SK-N-MC (cell line): ENCODE results near the gene XCL1.

ENCODE experiments used
- DNase-seq: peaks from one replicate; pipeline ENCODE4 v3.0.0-alpha.2; 2011; ENCODE audit warnings: low read depth, low spot score
- H3K27ac ChIP-seq: fragments of 200-600 bp; sonication (generic); 2 replicates; pipeline ENCODE4 v1.5.1; 2016; ENCODE audit warnings: mixed run types
- H3K36me3 ChIP-seq: fragments of 200-600 bp; sonication (generic); 2 replicates; pipeline ENCODE4 v1.6.1; 2017; ENCODE audit warnings: antibody characterized with exemption, low read length, mixed read lengths; ENCODE audit not compliant: insufficient read depth
- H3K4me3 ChIP-seq: fragments of 200-600 bp; sonication (generic); 2 replicates; pipeline ENCODE4 v1.5.1; 2016
- H3K9ac ChIP-seq: fragments of 200-600 bp; sonication (generic); 2 replicates; pipeline ENCODE4 v1.8.0; 2017; ENCODE audit warnings: mixed run types, mixed read lengths; ENCODE audit not compliant: insufficient read length
- H3K9me3 ChIP-seq: fragments of 200-600 bp; sonication (generic); 2 replicates; pipeline ENCODE4 v1.6.1; 2017; ENCODE audit warnings: low read depth, mild to moderate bottlenecking, antibody characterized with exemption, low read length, moderate library complexity, mixed read lengths
- EZH2 ChIP-seq: fragments of 200-600 bp; sonication (generic); IDR thresholded peaks from one replicate; pipeline ENCODE4 v1.6.1; 2017; ENCODE audit warnings: antibody characterized with exemption
- FOXP2 ChIP-seq: optimal IDR thresholded peaks from 2 replicates; pipeline ENCODE3; 2011; ENCODE audit warnings: mild to moderate bottlenecking, moderate library complexity; ENCODE audit not compliant: insufficient read depth; ENCODE audit errors: extremely low read length, control extremely low read depth
- POLR2AphosphoS5 ChIP-seq: IDR thresholded peaks from 2 replicates; pipeline ENCODE4 v1.6.1; 2012; ENCODE audit warnings: mild to moderate bottlenecking, low read depth, low read length, borderline replicate concordance

XCL1 gene

DNA sequence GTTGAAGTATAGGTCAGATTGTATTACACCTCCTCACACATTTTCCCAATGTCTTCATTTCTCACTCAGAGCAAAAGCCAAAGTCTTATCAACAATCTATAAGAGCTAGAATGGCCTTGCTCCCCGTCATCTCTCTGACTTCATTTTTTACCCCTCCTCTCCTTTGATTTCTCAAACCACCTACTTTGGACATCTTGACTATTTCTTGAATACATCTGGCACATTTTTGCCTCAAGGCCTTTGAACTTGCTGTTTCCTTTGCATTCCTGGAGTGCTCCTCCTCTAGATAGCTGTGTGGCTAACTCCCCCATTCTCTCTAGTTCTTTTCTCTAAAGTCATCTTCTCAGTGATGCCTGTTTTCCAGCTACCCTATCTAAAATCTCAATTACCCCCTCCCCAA lies 25.4 kb upstream of the XCL1 start:
- DNase-seq, result no peak
- TF ChIP-seq FOXP2 (no peak), EZH2 (no peak), POLR2AphosphoS5 (no peak)
- Histone ChIP-seq H3K9me3 (no peaks in the 10 kb centered on the region), H3K4me3 (no peak overlapping the region), H3K27ac (no peak overlapping the region), H3K36me3 (no peaks in the 10 kb centered on the region), H3K9ac (no peak overlapping the region)

DNA sequence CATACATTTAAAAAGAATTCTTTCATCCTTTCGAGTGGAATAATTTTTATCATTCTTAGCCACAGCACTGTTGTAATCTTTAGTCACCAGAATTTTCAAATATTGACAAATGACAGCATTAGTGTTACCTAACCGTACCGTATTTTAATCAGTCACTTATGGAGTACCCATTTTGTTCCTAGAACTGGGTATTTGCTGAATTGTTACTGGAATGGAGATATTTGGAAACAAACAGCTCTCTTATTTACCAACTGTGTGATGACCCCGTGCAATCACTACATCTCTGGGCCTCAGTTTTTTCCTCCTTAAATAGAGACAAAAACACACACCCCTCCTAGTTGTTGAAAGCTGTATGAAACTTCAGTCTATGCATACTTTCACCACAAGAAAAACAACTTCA lies 24.7 kb upstream of the XCL1 start:
- Histone ChIP-seq H3K9me3 (no peaks in the 10 kb centered on the region), H3K4me3 (no peak overlapping the region)

DNA sequence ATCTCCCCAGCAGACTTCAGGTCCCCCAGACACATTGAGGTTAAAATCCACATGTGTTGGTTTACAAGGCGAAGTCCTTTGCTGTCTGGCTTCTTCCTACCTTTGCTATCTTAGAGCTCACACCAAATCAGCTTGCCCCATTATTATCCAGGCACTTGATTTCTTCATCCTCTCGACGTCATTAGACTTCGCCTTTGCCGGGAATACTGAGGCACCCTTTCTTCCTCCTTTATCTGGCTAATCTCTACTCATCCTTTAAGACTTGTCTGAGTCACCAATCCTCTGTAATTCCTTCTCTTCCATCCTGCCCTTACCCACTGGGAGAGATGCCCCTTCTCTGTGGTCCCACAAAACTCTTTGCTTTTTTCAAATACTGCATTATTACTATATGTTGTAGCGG lies 23.4 kb upstream of the XCL1 start:
- no peak for DNase-seq
- no peak overlapping the region for H3K27ac ChIP-seq
- no peaks in the 10 kb centered on the region for H3K36me3 ChIP-seq
- H3K9me3 ChIP-seq, result no peaks in the 10 kb centered on the region
- H3K9ac ChIP-seq, result no peak overlapping the region
- TF ChIP-seq FOXP2, result no peak
- no peak for TF ChIP-seq EZH2
- no peak for TF ChIP-seq POLR2AphosphoS5
- H3K4me3 ChIP-seq, result no peak overlapping the region

More for the DNA sequence above, 24.7 kb upstream of the XCL1 start:
- TF ChIP-seq EZH2 (no peak), FOXP2 (no peak), POLR2AphosphoS5 (no peak)
- Histone ChIP-seq H3K27ac (no peak overlapping the region), H3K9ac (no peak overlapping the region), H3K36me3 (no peaks in the 10 kb centered on the region)
- no peak for DNase-seq

DNA sequence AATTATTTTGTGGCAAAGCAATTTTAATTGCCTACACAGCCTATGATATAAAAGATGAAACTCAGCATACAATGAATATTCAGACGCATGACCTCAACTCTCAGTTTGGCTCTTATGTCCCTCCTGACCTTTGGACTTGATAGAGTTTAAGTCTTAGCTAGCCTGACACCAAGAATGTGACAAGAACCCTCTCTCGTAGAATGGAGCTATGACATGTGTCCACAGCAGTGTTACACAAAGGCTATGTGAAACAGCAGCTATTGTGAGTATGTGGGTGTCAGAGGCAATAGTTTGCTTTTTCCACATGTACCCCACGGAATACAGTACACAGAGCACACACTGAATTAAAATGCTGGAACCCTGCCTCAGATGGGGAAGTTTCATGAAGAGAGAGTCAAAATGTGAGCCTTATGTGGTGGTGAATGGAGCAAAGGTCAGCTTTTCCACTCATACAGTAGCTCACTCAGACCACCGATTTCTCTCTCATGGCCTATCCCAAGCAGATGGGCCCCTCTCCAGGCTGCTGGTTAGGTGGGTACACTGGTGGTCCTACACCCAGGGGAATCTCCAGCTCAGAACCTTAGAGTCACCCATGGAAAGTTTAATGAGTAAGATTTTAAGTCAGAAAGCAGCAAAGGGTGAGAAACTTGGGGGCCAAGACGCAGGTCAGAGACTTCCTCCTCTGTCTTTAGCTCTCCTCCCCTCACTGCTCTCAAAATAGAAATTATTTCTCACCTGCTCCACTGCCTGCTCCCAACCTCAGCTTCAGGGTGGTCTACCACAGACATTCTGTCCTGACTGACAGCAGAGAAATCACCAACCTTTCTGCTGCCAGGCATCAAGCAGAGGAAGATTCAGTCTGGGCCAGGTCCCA lies 22.5 kb upstream of the XCL1 start:
- no peak for DNase-seq
- H3K27ac ChIP-seq, result no peak overlapping the region

DNA sequence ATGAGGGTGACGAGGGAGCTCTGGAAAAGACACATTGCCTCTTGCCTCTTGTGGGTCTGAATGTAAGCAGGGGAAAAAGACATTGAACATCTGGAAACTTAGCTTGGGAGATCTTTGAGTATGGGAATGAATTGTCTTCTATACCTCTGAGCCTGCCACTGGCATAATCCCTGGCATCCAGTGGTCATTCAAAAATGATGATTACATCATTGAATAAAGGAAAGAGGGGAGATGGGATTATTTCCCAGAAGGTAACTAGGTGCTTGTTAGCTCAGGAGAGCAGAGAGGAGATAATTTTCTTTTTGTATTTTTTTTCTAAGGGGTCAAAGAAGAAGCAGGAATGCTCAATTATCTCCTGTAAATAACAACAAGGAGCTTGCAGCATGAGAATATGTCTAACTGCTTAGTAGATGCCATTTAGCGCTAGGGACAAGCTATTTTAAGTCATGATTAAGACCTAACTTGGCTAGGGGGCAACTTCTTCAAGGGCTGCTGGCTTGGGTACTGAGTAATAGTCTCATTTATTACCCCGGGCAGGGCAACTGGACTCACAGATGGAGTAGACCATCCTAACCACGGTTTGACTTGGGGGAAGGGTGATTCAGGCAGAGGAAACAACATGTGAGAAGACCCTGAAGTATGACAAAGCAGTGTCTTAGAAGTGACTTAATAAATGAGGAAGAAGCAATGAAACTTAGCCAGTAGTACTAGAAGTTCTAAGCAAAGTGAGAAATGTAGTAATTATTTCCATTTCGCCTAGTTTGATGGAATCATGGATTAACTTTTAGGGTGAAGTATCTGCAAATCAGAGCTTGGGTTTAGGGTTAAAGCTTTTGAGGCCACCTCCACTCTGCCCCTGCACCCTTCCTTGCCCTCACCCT lies 21.6 kb upstream of the XCL1 start:
- Histone ChIP-seq H3K9ac (no peak overlapping the region), H3K36me3 (no peaks in the 10 kb centered on the region), H3K4me3 (no peak overlapping the region), H3K27ac (no peak overlapping the region), H3K9me3 (no peaks in the 10 kb centered on the region)
- no peak for DNase-seq
- TF ChIP-seq POLR2AphosphoS5 (no peak), FOXP2 (no peak), EZH2 (no peak)

More for the DNA sequence above, 22.5 kb upstream of the XCL1 start:
- Histone ChIP-seq H3K9me3 (no peaks in the 10 kb centered on the region), H3K36me3 (no peaks in the 10 kb centered on the region), H3K4me3 (no peak overlapping the region), H3K9ac (no peak overlapping the region)
- TF ChIP-seq EZH2 (no peak), FOXP2 (no peak), POLR2AphosphoS5 (no peak)

DNA sequence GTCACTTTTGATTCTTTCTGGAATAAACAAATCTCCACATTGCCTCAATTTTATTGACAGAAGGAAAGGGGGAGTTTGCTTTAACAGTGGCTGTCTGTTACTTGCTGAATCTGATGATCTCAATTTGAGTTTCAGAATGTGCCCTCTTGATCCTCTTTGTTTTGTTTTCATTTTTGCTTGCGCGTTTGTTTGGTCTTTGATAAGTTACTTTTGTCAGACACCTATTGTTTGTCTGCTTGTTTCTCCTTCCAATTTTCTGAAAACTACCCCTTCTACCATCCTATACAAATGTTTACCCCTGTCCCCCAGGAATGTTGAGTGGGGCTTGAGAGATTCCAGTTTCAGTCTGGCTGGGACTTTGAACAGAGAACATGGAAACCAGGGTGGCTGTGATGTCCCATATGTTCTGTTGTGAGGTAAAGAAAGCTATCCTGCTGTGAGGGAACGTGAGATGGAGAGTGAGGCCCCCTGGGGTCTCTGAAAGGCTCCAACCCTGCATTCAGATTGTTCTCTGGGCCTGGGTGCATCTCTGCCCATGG lies 20.8 kb upstream of the XCL1 start:
- Histone ChIP-seq H3K9me3 (no peaks in the 10 kb centered on the region), H3K9ac (no peak overlapping the region), H3K4me3 (no peak overlapping the region), H3K36me3 (no peaks in the 10 kb centered on the region), H3K27ac (no peak overlapping the region)
- DNase-seq, result no peak
- TF ChIP-seq POLR2AphosphoS5 (no peak), EZH2 (no peak), FOXP2 (no peak)

DNA sequence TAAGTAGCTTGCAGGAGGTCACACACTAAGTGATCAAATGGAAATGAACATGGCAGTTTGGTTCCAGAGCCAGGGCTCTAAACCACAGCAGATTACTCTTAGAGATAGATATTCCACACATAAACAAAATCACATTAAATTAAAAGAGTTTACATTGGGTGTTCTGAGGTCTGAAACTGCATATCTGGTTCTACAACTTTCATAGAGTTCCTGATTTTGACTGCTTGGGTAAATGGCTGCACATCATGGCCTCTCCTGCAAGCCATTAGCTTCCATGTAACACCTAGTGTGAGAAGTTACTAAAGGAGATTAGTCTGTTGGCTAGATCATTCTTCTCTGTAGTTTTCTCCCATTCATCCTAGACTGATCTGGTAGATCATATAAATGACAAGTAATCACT lies 19.8 kb upstream of the XCL1 start:
- H3K9ac ChIP-seq, result no peak overlapping the region
- no peaks in the 10 kb centered on the region for H3K9me3 ChIP-seq
- H3K36me3 ChIP-seq, result no peaks in the 10 kb centered on the region
- no peak for TF ChIP-seq POLR2AphosphoS5
- no peak for TF ChIP-seq FOXP2
- TF ChIP-seq EZH2, result no peak
- H3K27ac ChIP-seq, result no peak overlapping the region
- DNase-seq, result no peak
- H3K4me3 ChIP-seq, result no peak overlapping the region

- H3K9ac ChIP-seq, result no peak overlapping the region
- TF ChIP-seq POLR2AphosphoS5 (no peak), EZH2 (no peak), FOXP2 (no peak)
Measured at GRCh38 chr1:168560370-168560769, 16.0 kb upstream of the XCL1 start.

More at GRCh38 chr1:168560370-168560769, 16.0 kb upstream of the XCL1 start:
- DNase-seq, result no peak
- no peaks in the 10 kb centered on the region for H3K36me3 ChIP-seq
- H3K9me3 ChIP-seq, result no peaks in the 10 kb centered on the region
- H3K27ac ChIP-seq, result no peak overlapping the region
- H3K4me3 ChIP-seq, result no peak overlapping the region
